Loucy (cell line): ENCODE data around the gene GNB5.

Experiments used
- H2AFZ ChIP-seq: fragments of 200-600 bp; sonication (generic); 2 replicates; pipeline ENCODE4 v1.6.0; 2016; ENCODE audit warnings: antibody characterized with exemption, mild to moderate bottlenecking, low read length, moderate library complexity
- H3F3A ChIP-seq: fragments of 200-600 bp; 2 replicates; pipeline ENCODE4 v1.6.0; 2016; ENCODE audit warnings: antibody characterized with exemption, low read depth, mild to moderate bottlenecking
- H3K27me3 ChIP-seq: fragments of 200-600 bp; sonication (generic); 2 replicates; pipeline ENCODE4 v1.6.1; 2014; ENCODE audit warnings: low read length, mild to moderate bottlenecking; ENCODE audit not compliant: insufficient read depth, poor library complexity, severe bottlenecking
- H3K36me3 ChIP-seq: fragments of 200-600 bp; sonication (generic); 2 replicates; pipeline ENCODE4 v1.6.1; 2016; ENCODE audit warnings: low read length; ENCODE audit not compliant: insufficient read depth
- H3K4me1 ChIP-seq: fragments of 200-600 bp; sonication (generic); 2 replicates; pipeline ENCODE4 v1.5.1; 2014; ENCODE audit warnings: low read length, mild to moderate bottlenecking; ENCODE audit not compliant: insufficient read depth, poor library complexity, severe bottlenecking
- H3K4me2 ChIP-seq: fragments of 200-600 bp; sonication (generic); 2 replicates; pipeline ENCODE4 v1.6.0; 2014; ENCODE audit warnings: antibody characterized with exemption, low read length, low read depth, mild to moderate bottlenecking; ENCODE audit not compliant: poor library complexity, severe bottlenecking
- H3K4me3 ChIP-seq: fragments of 200-600 bp; sonication (generic); 2 replicates; pipeline ENCODE4 v1.5.1; 2014; ENCODE audit warnings: low read length, mild to moderate bottlenecking, mixed read lengths; ENCODE audit not compliant: poor library complexity, severe bottlenecking
- H3K79me2 ChIP-seq: fragments of 200-600 bp; sonication (generic); 2 replicates; pipeline ENCODE4 v1.6.1; 2014; ENCODE audit warnings: low read length; ENCODE audit not compliant: insufficient read depth
- H3K9ac ChIP-seq: fragments of 200-600 bp; sonication (generic); 2 replicates; pipeline ENCODE4 v1.6.0; 2014; ENCODE audit warnings: mild to moderate bottlenecking, low read depth, low read length, moderate library complexity; ENCODE audit not compliant: poor library complexity, severe bottlenecking
- H3K9me2 ChIP-seq: fragments of 200-600 bp; sonication (generic); replicated peaks from 2 replicates; pipeline ENCODE4 v1.6.1; 2016; ENCODE audit warnings: low read depth, low read length, mixed read lengths
- H3K9me3 ChIP-seq: fragments of 200-600 bp; sonication (generic); 2 replicates; pipeline ENCODE4 v1.6.1; 2014; ENCODE audit warnings: mild to moderate bottlenecking, antibody characterized with exemption, low read length, low read depth; ENCODE audit not compliant: insufficient read depth
- H4K20me1 ChIP-seq: fragments of 200-600 bp; sonication (generic); 2 replicates; pipeline ENCODE4 v1.6.0; 2014; ENCODE audit warnings: antibody characterized with exemption, low read length, mild to moderate bottlenecking; ENCODE audit not compliant: insufficient read depth, poor library complexity, severe bottlenecking
- CTCF ChIP-seq: fragments of 200-600 bp; sonication (generic); conservative IDR thresholded peaks from 2 replicates; pipeline ENCODE4 v1.5.1; 2014; ENCODE audit warnings: mild to moderate bottlenecking, antibody characterized with exemption, low read length
- EZH2phosphoT487 ChIP-seq: fragments of 200-600 bp; IDR thresholded peaks from 2 replicates; pipeline ENCODE4 v1.6.1; 2018; ENCODE audit warnings: antibody characterized with exemption, mild to moderate bottlenecking, moderate library complexity, borderline replicate concordance

Gene GNB5

DNA sequence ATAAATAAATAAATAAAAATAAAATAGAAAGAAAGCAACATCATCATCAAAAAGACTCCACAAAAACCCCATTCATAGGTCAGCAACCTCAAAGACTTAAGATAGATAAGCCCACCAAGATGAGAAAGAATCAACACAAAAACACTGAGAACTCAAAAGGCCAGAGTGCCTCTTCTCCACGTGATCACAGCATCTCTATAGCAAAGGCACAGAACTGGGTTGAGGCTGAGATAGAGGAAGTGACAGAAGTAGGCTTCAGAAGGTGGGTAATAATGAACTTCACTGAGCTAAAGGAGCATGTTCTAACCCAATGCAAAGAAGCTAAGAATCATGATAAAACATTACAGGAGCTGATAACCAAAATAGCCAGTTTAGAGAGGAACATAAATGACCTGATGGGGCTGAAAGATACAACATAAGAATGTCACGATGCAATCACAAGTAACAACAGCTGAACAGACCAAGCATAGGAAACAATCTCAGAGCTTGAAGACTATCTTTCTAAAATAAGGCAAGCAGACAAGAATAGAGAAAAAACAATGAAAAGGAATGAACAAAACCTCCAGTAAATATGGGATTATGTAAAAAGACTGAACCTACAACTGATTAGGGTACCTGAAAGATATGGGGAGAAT, 26.4 kb downstream of the GNB5 start:
- TF ChIP-seq EZH2phosphoT487, result no peak
- TF ChIP-seq CTCF, result no peak
- H3K9me3 ChIP-seq, result no peaks in the 10 kb centered on the region
- H4K20me1 ChIP-seq, result no peaks in the 10 kb centered on the region
- no peaks in the 10 kb centered on the region for H3K9me2 ChIP-seq
- no peaks in the 10 kb centered on the region for H3F3A ChIP-seq
- H3K4me2 ChIP-seq, result peak overlapping the region; percentile 57
- no peak overlapping the region for H3K9ac ChIP-seq
- peaks cover 36% of the 10 kb centered on the region for H3K79me2 ChIP-seq
- no peak overlapping the region for H3K4me3 ChIP-seq
- no peak overlapping the region for H2AFZ ChIP-seq
- no peaks in the 10 kb centered on the region for H3K27me3 ChIP-seq
- H3K36me3 ChIP-seq, result peaks cover 26% of the 10 kb centered on the region; the same call in 1 of the 2 replicates
- H3K4me1 ChIP-seq, result peaks cover 17% of the 10 kb centered on the region

DNA sequence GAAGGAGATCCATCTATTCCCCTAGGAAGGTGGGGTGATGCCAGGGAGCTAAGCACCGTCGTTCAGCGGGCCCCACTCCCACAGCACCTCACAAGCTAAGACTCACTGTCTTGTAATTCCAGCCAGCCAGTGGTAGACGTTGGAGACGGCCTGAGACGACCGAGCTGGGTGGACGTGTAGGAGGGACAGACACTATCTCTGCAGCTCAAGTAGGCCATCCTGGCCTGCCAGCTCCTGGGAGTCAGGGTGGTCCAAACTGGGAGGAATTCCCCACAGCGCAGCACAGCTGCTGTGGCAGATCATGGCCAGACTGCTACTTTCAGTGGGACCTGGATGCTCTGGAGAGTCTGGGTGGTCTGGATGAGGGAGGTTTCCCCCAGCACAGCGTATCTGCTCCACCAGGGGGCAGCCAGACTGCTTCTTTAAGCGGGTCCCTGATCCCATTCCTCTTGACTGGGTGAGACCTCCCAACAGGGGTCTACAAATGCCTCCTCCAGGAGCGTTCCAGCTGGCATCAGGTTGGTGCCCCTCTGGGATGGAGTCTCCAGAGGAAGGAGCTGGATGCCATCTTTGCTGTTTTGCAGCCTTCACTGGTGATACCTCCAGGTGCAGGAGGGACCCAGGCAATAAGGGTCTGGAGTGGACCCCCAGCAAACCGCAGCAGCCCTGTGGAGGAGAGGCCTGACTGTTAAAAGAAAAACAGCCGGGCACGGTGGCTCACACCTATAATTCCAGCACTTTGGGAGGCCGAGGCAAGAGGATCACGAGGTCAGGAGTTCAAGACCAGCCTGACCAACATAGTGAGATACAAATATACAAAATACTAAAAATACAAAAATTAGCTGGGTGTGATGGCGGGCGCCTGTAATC, 27.6 kb downstream of the GNB5 start:
- Histone ChIP-seq H3K9me2 (no peaks in the 10 kb centered on the region), H3K4me3 (no peak overlapping the region), H2AFZ (no peak overlapping the region), H3K4me1 (peaks cover 17% of the 10 kb centered on the region), H4K20me1 (no peaks in the 10 kb centered on the region), H3K79me2 (peaks cover 30% of the 10 kb centered on the region), H3K27me3 (no peaks in the 10 kb centered on the region), H3F3A (no peaks in the 10 kb centered on the region), H3K4me2 (no peak overlapping the region), H3K9ac (no peak overlapping the region), H3K36me3 (peaks cover 26% of the 10 kb centered on the region; the same call in 1 of the 2 replicates), H3K9me3 (no peaks in the 10 kb centered on the region)
- TF ChIP-seq CTCF, result peak; percentile 66
- TF ChIP-seq EZH2phosphoT487, result no peak

- Histone ChIP-seq H3K9me3 (no peaks in the 10 kb centered on the region), H3F3A (no peaks in the 10 kb centered on the region), H3K4me1 (peaks cover 17% of the 10 kb centered on the region), H3K27me3 (no peaks in the 10 kb centered on the region), H3K4me3 (no peak overlapping the region), H3K79me2 (peaks cover 26% of the 10 kb centered on the region), H3K9me2 (no peaks in the 10 kb centered on the region), H3K36me3 (peaks cover 26% of the 10 kb centered on the region; the same call in 1 of the 2 replicates), H3K4me2 (no peak overlapping the region), H4K20me1 (no peaks in the 10 kb centered on the region), H3K9ac (no peak overlapping the region), H2AFZ (no peak overlapping the region)
- TF ChIP-seq EZH2phosphoT487 (no peak), CTCF (no peak)
These were observed 28.3 kb downstream of the GNB5 start for GRCh38 chr15:52162876-52163275.
